HL-60 (cell line): Measurements from ENCODE around the gene ZBTB8A.

Experiments used
- DNase-seq, 2 experiments: peaks; one replicate each; pipeline ENCODE4 v3.0.0-alpha.2; 2010 to 2020; ENCODE audit warnings: low read depth in 1 of 2, low spot score in 1 of 2
- H3K27ac ChIP-seq: fragments of 250-450 bp; sonication (Bioruptor Pico); replicated peaks from 2 replicates; pipeline ENCODE4 v1.5.1; 2020; ENCODE audit warnings: mild to moderate bottlenecking, moderate library complexity
- H3K27me3 ChIP-seq: fragments of 250-450 bp; sonication (Bioruptor Pico); 2 replicates; pipeline ENCODE4 v1.5.1; 2021; ENCODE audit warnings: mild to moderate bottlenecking, moderate library complexity; ENCODE audit not compliant: insufficient read depth, poor library complexity, severe bottlenecking
- H3K4me3 ChIP-seq: replicated peaks from 2 replicates; pipeline ENCODE4 v1.5.1; 2011; ENCODE audit warnings: mild to moderate bottlenecking, control low read depth, low read length; ENCODE audit not compliant: insufficient read depth
- CTCF ChIP-seq: IDR thresholded peaks from one replicate; pipeline ENCODE4 v1.5.1; 2011; ENCODE audit warnings: low read length, control low read depth, inconsistent platforms; ENCODE audit not compliant: insufficient read depth
- GABPA ChIP-seq: IDR thresholded peaks from 2 replicates; pipeline ENCODE4 v1.6.1; 2012; ENCODE audit warnings: low read depth
- POLR2AphosphoS5 ChIP-seq: IDR thresholded peaks from 2 replicates; pipeline ENCODE4 v1.6.1; 2012; ENCODE audit warnings: low read depth
- REST ChIP-seq: IDR thresholded peaks from 2 replicates; pipeline ENCODE4 v1.6.1; 2012; ENCODE audit warnings: low read depth; ENCODE audit not compliant: insufficient replicate concordance
- SPI1 ChIP-seq: IDR thresholded peaks from 2 replicates; pipeline ENCODE4 v1.6.1; 2012; ENCODE audit warnings: low read depth, mild to moderate bottlenecking, borderline replicate concordance

ZBTB8A gene

GRCh38 chr1:32613472-32613871 is 74.2 kb downstream of the ZBTB8A start:
- H3K27ac ChIP-seq: no peak overlapping the region
- no peaks in the 10 kb centered on the region for H3K27me3 ChIP-seq
- no peak overlapping the region for H3K4me3 ChIP-seq
- DNase-seq: no peak
- TF ChIP-seq GABPA (no peak), REST (no peak), CTCF (no peak)

GRCh38 chr1:32618673-32619221 is 79.5 kb downstream of the ZBTB8A start:
- TF ChIP-seq POLR2AphosphoS5 (no peak), CTCF (no peak), REST (no peak), GABPA (no peak), SPI1 (no peak)
- H3K4me3 ChIP-seq: no peak overlapping the region
- DNase-seq: no peak
- H3K27ac ChIP-seq: no peak overlapping the region
- H3K27me3 ChIP-seq: no peaks in the 10 kb centered on the region

- no peak overlapping the region for H3K4me3 ChIP-seq
- no peak overlapping the region for H3K27ac ChIP-seq
- no peaks in the 10 kb centered on the region for H3K27me3 ChIP-seq
- TF ChIP-seq REST: no peak
- TF ChIP-seq SPI1: no peak
- no peak for TF ChIP-seq CTCF
- no peak for TF ChIP-seq GABPA
- no peak for TF ChIP-seq POLR2AphosphoS5
- no peak for DNase-seq
Measured at GRCh38 chr1:32619701-32620485, 80.7 kb downstream of the ZBTB8A start.
